Ishikawa (cell line): ENCODE measurements around the gene DDIT4.

Source experiments
- EGR1 ChIP-seq: IDR thresholded peaks from 2 replicates; pipeline ENCODE4 v1.6.1; 2012
- EP300 ChIP-seq: IDR thresholded peaks from 2 replicates; pipeline ENCODE4 v1.6.1; 2012; ENCODE audit warnings: borderline replicate concordance
- RAD21 ChIP-seq: IDR thresholded peaks from 2 replicates; pipeline ENCODE4 v1.6.1; 2012; ENCODE audit warnings: low read depth
- TEAD4 ChIP-seq: IDR thresholded peaks from 2 replicates; pipeline ENCODE4 v1.6.1; 2012
- YY1 ChIP-seq: IDR thresholded peaks from 2 replicates; pipeline ENCODE4 v1.6.1; 2012; ENCODE audit warnings: low read depth
- ZBTB7A ChIP-seq: IDR thresholded peaks from 2 replicates; pipeline ENCODE4 v1.6.1; 2012; ENCODE audit warnings: low read depth
- TF ChIP-seq, protein P1 (sequence below): IDR thresholded peaks from 2 replicates; pipeline ENCODE4 v1.6.1; 2012
- TF ChIP-seq, protein P2 (sequence below): IDR thresholded peaks from 2 replicates; pipeline ENCODE4 v1.6.1; 2012; ENCODE audit warnings: low read depth, mild to moderate bottlenecking

DNA sequence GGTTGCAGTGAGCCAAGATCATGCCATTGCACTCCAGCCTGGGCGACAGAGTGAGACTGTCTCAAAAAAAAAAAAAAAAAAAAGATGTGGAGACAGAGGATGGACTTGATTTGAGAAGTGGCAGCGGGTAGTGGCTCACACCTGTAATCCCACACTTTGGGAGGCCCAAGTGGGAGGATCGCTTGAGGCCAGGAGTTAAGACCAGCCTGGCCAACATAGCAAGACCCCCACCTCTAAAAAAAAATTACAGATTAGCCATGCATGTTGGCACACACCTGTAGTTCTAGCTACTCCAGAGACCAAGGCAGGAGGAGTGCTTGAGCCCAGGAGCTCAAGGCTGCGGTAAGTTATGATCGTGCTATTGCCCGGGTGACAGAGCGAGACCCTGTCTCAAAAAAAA lies 33.4 kb upstream of the DDIT4 start:
- TF ChIP-seq, protein P1, sequence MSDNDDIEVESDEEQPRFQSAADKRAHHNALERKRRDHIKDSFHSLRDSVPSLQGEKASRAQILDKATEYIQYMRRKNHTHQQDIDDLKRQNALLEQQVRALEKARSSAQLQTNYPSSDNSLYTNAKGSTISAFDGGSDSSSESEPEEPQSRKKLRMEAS: no peak
- TF ChIP-seq TEAD4 (no peak), YY1 (no peak), EP300 (no peak), EGR1 (no peak), ZBTB7A (no peak), RAD21 (no peak)
- TF ChIP-seq, protein P2, sequence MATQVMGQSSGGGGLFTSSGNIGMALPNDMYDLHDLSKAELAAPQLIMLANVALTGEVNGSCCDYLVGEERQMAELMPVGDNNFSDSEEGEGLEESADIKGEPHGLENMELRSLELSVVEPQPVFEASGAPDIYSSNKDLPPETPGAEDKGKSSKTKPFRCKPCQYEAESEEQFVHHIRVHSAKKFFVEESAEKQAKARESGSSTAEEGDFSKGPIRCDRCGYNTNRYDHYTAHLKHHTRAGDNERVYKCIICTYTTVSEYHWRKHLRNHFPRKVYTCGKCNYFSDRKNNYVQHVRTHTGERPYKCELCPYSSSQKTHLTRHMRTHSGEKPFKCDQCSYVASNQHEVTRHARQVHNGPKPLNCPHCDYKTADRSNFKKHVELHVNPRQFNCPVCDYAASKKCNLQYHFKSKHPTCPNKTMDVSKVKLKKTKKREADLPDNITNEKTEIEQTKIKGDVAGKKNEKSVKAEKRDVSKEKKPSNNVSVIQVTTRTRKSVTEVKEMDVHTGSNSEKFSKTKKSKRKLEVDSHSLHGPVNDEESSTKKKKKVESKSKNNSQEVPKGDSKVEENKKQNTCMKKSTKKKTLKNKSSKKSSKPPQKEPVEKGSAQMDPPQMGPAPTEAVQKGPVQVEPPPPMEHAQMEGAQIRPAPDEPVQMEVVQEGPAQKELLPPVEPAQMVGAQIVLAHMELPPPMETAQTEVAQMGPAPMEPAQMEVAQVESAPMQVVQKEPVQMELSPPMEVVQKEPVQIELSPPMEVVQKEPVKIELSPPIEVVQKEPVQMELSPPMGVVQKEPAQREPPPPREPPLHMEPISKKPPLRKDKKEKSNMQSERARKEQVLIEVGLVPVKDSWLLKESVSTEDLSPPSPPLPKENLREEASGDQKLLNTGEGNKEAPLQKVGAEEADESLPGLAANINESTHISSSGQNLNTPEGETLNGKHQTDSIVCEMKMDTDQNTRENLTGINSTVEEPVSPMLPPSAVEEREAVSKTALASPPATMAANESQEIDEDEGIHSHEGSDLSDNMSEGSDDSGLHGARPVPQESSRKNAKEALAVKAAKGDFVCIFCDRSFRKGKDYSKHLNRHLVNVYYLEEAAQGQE: no peak
